Measurements from ENCODE around the gene UNC93A.
"Not testable (repeated sequence)": the region's sequence is repeated elsewhere in the genome, so short reads cannot be mapped to it uniquely, and the experiment has no call there.

UNC93A gene

GRCh38 chr6:167290786-167291622, at the start of gene UNC93A:
Gene UNC93A, plus strand, starts transcription at chr6:167291315. Its CDS starts 175 bp downstream, at chr6:167291490.
- DNase-seq, result no peak

DNA sequence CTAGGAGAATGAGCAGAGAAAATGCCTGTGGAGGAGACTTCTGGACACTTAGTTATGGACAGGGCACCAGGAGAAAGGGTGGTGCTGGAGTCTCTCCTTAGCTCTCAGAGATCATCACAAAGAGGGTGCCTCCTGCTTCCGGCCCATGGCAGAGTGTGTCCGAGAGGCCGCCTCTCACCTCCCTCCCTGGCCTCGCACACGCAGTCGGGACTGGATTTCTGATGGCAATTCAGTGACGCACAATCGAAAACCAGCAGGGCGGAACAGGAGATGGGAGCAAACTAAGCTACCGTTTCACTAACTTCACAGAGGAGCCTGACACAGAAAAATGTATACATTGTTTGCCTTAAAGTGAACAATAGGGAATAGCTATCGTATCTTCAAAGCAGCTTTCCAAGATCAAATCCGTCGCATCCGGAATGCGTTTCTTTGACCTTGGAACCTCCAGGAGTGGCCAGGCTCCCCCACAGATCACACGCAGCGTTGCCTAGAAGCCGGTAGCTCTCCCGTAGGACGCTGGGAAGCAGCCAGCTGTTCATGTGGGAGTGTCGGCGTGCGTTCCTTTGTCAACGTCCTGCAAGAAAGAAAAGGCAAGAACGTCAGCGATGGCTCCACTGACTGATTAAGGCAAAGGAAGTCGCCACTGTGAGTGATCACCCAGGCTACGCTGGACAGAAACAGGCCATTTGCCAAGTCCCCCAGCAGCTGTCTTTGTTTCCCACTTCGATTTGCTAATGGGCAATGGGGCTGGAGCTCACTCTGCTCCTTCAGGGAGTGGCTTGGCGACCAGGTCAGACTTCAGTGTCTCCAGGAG, 49.6 kb upstream of the UNC93A start:
- not testable (repeated sequence) for DNase-seq

DNA sequence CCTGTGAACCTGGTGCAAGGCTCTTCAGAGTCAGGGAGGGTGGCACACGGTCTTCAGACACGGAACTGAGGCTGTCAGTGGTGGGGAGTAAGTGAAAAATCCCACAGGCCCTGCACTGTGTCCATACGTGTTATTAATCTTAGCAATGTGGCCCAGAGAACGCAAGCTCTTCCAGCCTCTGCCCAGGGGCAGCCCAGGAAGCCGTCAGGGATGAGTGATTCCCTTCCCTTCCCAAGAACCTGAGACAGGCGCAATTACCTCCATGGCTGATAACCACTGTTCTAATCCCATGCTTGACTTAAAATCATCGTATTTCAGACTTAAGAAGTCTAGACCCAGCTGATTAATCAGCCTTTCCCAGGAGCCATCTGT, 49.0 kb upstream of the UNC93A start:
- not testable (repeated sequence) for DNase-seq

DNA sequence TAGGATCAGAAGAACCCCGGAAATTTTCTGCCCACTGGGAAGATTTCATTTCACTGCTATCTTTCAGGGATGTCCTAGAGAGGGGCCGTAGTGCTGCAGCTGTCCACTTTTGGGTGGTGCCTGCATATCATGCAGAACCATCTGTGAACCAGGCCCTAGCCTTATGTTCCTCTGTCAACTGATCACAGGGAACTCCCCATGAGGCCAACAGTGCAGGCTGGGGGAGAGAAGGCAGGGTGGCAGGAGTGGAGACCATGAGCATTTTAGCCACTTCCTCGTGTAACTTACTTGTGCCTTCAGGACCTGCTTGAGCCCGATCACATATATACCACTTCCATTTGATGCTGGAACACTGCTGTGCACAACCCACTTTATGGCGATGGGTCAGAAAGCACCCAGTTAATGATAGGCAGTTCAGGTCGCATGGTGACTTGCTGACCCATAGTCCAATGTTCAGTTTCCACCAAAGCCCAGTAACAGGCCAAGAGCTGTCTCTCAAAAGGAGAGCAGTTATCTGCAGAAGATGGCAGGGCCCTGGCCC, 48.5 kb upstream of the UNC93A start:
- not testable (repeated sequence) for DNase-seq

- DNase-seq, result no peak
Observed at GRCh38 chr6:167244064-167244960, 46.8 kb upstream of the UNC93A start.

- no peak for DNase-seq
Observed at GRCh38 chr6:167244991-167245390, 46.1 kb upstream of the UNC93A start.

GRCh38 chr6:167245591-167245990, 45.5 kb upstream of the UNC93A start:
- no peak for DNase-seq

GRCh38 chr6:167247814-167248595, 43.1 kb upstream of the UNC93A start:
- no peak for DNase-seq

GRCh38 chr6:167248878-167249455, 42.1 kb upstream of the UNC93A start:
- DNase-seq, result not testable (repeated sequence)

DNA sequence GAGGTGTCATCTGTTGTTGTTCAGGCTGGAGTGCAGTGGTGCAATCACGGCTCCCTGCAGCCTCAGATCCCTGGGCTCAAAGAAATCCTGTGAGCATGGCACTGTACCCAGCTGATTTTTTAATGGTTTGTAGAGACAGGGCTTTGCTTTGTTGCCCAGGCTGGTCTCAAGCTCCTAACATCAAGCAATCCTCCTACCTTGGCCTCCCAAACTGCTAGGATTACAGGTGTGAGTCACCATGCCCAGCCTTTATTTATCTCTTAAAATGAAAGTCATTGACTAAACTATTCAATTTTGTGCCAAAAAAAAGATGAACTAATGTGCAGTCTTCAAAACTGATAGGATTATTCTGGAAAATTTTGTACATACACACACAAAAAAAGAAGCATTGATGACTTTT, 38.8 kb upstream of the UNC93A start:
- DNase-seq, result no peak

DNA sequence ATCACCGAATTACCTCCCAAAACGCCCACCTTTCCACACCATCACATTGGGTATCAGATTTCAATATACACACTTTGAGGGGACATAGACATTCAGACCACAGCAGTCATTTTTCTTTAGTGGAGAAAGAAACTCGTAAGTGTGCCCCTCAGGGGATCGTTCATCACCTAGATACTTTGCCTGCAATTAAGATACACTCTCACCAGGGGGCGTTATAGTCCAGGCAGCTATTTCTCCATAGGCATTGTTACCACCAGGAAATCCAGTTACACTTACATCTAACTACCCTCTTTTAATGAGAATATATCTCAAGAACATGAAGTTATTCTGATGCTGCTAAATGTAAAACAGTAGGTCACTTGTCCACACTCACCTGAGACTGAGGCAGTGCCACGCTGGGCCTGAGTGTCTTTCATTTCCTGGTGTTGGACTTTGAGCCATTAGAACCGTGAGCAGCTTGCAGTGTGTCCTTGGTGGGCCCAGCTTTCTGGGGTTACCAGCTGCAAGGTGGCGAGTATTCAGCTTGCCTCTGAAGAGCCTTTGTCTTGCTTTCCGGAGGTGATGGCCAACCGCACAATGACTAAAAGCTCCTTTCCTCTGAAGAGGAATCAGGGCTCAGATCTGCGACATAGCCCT, 35.1 kb upstream of the UNC93A start:
- DNase-seq, result no peak

DNA sequence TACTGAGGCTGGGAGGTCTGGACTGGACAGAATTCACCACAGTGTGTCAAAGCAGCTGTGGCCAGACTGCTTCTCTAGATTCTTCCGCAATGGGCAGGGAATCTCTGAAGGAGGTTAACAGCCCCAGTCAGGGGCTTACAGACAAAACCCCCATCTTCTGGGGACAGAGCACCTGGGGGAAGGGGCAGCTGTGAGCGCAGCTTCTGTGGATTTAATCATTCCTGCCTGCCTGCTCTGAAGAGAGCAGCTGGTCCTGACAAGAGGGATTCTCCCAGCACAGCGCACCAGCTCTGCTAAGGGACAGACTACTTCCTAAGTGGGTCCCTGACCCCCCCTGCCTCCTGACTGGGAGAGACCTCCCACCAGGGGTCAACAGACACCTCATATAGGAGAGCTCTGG, 32.5 kb upstream of the UNC93A start:
- no peak for DNase-seq

GRCh38 chr6:167266057-167266829, 24.9 kb upstream of the UNC93A start:
- DNase-seq, result not testable (repeated sequence)

GRCh38 chr6:167266830-167267555, 24.1 kb upstream of the UNC93A start:
- no peak for DNase-seq

- not testable (repeated sequence) for DNase-seq
Observed at GRCh38 chr6:167267556-167267898, 23.6 kb upstream of the UNC93A start.

- no peak for DNase-seq
Observed at GRCh38 chr6:167267921-167268401, 23.2 kb upstream of the UNC93A start.

DNA sequence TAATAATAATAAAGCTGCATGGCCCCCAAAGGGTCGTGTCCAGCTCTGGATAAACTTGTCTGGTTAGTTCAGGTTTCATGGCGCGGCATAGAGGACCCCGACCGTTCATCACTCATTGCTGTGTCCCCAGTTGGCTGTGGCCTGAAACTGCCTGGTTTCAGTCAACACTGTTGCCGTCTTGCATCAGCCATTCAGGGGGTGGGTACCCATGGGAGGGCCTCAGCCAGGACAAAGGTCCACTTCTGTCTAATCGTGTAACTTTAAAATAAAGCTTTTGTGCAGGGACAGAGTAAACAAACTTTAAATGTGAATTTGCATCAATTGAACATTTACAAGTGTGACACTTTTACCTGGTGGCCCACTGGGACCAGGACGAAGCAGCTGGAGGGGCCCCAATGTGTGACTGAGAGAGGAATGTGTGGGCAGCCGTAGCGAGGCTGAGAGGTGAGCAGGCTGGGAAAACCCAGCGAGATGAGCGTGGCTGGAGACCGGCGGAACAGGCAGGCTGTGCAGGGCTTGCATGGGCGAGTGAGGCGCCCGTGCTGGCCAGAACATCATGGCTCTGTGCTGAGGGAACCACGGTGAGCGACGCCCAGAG, 22.3 kb upstream of the UNC93A start:
- no peak for DNase-seq

DNA sequence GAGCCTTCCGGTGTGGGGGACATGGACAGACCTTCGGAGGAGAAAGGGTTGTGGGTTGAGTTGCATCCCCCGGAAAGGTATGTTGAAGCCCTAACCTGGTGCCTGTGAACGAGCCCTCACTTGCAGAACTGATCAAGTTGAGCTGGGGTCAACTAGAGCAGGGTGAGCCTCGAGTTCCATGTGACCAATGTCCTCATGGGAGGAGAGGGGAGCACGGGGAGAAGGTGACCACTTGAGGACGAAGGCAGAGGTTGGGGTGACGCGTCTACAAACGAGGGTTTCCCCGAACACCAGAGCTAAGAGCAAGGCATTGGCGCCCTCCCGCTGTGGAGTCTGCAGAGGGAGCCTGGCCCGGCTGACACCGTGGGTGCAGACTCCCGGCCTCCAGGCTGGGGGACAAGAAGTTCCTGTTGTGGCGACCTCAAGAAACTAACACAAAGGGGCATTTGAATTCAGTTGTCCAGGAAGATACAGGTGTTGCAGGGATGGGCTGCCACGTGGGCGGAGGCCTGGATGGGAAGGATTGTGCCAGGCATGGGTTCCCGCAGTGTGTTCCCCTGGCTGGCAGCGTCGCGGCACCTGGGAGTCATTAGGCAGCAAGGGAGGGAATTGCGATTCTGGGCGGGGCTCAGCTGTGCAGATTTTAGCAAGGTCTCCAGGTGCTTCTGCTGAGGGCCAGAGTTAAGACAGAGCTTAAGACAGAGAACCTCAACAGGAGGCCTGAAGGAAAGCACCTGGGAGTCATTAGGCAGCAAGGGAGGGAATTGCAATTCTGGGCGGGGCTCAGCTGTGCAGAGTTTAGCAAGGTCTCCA, 20.4 kb upstream of the UNC93A start:
- no peak for DNase-seq
